Esophagus squamous epithelium (tissue), 5 donors: ENCODE data around the gene USH2A. TPM values are rescaled to one million over a fixed set of nuclear protein-coding genes. Genes with fewer than 3 reads are reported as not detected.

ENCODE experiments used
- DNase-seq: peaks from one replicate; lab custom pipeline; 2025; lab: John Stamatoyannopoulos, UW
- H3K27ac ChIP-seq, 4 donors: fragments of 200-600 bp; sonication (generic); one replicate each; pipeline ENCODE4 v1.5.1; 2016 to 2019; ENCODE audit warnings: mild to moderate bottlenecking in 1 of 4
- H3K27me3 ChIP-seq, 4 donors: fragments of 200-600 bp; sonication (generic); 1 replicate in 3 of 4; 2 replicates in 1 of 4; pipeline versions ENCODE4 v1.5.1 to v1.6.0; 2017 to 2021; ENCODE audit warnings: antibody characterized with exemption in 1 of 4
- H3K36me3 ChIP-seq, 3 donors: fragments of 200-600 bp; sonication (generic); one replicate each; pipeline ENCODE4 v1.5.1; 2016 to 2019
- H3K4me1 ChIP-seq, 3 donors: fragments of 200-600 bp; sonication (generic); one replicate each; pipeline ENCODE4 v1.5.1; 2017 to 2019
- H3K4me3 ChIP-seq, 4 donors: fragments of 200-600 bp; sonication (generic); 1 replicate in 3 of 4; 2 replicates in 1 of 4; pipeline ENCODE4 v1.5.1; 2016 to 2019; ENCODE audit warnings: mild to moderate bottlenecking in 2 of 4, moderate library complexity in 1 of 4
- H3K9me3 ChIP-seq, 3 donors: fragments of 200-600 bp; sonication (generic); one replicate each; pipeline ENCODE4 v1.5.1; 2016 to 2019
- POLR2A ChIP-seq, 4 donors: fragments of 450-650 bp; IDR thresholded peaks; one replicate each; pipeline ENCODE4 v1.6.1; 2017; ENCODE audit warnings: antibody characterized with exemption in 4 of 4, mild to moderate bottlenecking in 4 of 4, moderate library complexity in 3 of 4
- WGBS, 2 donors: methylation state at CpG; one replicate each; pipeline ENCODE4 v1.1.5; 2018; 5-methylcytosine and 5-hydroxymethylcytosine counted together
- intact Hi-C: fragments of 100-400 bp; cut with DNase I; formaldehyde crosslinking; loops from one replicate; pipeline ENCODE4 v1.15.0; 2022
- total RNA-seq, 4 donors: library from RNA; depleted of rRNA; stranded (reverse); fragments of >200 nt; gene quantifications; one replicate each; pipeline ENCODE4 v1.1.0, GENCODE V29; 2016
- TF ChIP-seq, protein P1 (sequence below), 6 experiments: fragments of 450-650 bp in 4 of 6; fragments of 200-600 bp in 2 of 6; sonication (generic) in 2 of 6; IDR thresholded peaks; one replicate each; pipeline ENCODE4 v1.5.1; 2016 to 2019; ENCODE audit warnings: antibody characterized with exemption in 6 of 6, mild to moderate bottlenecking in 4 of 6, moderate library complexity in 4 of 6
- donor health status: DM: yes; HTN: yes; CAD: no.

The USH2A gene
- total RNA-seq, 4 donors from 2014 or later: under 0.01 TPM; not detected in 3

GRCh38 chr1:215650446-215651149 is 772.6 kb downstream of the USH2A start:
- H3K27ac ChIP-seq: no peak overlapping the region
- 54 to 55% methylated on average over 8 to 9 of the region's 9 CpGs for WGBS, 2 donors
- intact Hi-C loops: no loop called here
- H3K4me3 ChIP-seq: no peak overlapping the region
- H3K4me1 ChIP-seq: no peaks in the 10 kb centered on the region
- H3K9me3 ChIP-seq: no peaks in the 10 kb centered on the region
- no peak for DNase-seq
- H3K27me3 ChIP-seq: peaks cover 0 to 5% (median 0%) of the 10 kb centered on the region in 4 donors
- H3K36me3 ChIP-seq: no peaks in the 10 kb centered on the region
- no peak for TF ChIP-seq POLR2A (IDR thresholded peaks at IDR 0.05)
- TF ChIP-seq, protein P1, sequence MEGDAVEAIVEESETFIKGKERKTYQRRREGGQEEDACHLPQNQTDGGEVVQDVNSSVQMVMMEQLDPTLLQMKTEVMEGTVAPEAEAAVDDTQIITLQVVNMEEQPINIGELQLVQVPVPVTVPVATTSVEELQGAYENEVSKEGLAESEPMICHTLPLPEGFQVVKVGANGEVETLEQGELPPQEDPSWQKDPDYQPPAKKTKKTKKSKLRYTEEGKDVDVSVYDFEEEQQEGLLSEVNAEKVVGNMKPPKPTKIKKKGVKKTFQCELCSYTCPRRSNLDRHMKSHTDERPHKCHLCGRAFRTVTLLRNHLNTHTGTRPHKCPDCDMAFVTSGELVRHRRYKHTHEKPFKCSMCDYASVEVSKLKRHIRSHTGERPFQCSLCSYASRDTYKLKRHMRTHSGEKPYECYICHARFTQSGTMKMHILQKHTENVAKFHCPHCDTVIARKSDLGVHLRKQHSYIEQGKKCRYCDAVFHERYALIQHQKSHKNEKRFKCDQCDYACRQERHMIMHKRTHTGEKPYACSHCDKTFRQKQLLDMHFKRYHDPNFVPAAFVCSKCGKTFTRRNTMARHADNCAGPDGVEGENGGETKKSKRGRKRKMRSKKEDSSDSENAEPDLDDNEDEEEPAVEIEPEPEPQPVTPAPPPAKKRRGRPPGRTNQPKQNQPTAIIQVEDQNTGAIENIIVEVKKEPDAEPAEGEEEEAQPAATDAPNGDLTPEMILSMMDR (IDR thresholded peaks at IDR 0.05): no peak

DNA sequence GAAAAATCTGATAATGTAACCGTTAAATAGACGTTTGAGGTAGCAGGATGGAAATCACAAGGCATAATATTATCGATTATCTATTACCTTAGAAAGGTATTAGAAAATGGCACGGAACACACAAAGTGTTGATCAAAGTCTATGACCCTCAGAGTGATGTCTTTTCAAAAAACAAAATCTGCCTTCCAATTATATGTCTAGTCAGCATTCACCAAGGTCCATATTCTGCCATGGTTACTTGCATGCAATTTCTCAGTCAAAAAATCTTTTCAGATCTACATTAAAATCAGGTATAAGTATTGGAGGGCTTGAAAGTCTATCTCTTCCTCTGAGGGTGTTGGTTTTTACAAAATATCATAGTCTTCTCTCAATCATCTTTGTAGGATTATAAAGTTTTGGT is 774.3 kb downstream of the USH2A start:
- no peak for DNase-seq
- 87 to 91% methylated on average over 4 of the region's 4 CpGs for WGBS, 2 donors
- intact Hi-C loops: no loop called here
- H3K4me3 ChIP-seq: no peak overlapping the region
- no peaks in the 10 kb centered on the region for H3K4me1 ChIP-seq
- H3K9me3 ChIP-seq: no peaks in the 10 kb centered on the region
- no peak overlapping the region for H3K27ac ChIP-seq
- H3K36me3 ChIP-seq: no peaks in the 10 kb centered on the region
- H3K27me3 ChIP-seq: peaks cover 0 to 5% (median 0%) of the 10 kb centered on the region in 4 donors
- TF ChIP-seq POLR2A (IDR thresholded peaks at IDR 0.05): no peak
- TF ChIP-seq, protein P1 (IDR thresholded peaks at IDR 0.05): no peak

DNA sequence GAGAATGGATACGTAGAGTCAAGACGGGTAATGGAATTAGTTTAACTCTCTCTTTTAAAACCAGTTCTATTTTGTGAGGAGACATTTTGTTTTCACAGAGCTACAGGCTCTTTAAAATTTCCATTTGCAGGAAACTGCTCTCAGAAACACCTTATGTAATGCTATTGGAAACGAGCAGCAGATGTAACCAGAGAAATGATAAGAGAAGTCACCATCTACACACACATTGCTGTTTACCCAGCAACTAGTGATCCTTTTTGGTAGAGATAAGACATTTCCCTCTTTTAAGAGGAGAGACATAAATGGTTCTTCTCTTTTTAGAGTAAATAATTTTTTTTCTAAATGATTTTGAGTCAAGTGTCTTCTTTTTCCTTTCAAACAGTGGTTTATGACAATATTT is 775.5 kb downstream of the USH2A start:
- 62 to 73% methylated on average over 3 of the region's 3 CpGs for WGBS, 2 donors
- H3K4me3 ChIP-seq: no peak overlapping the region
- no peak overlapping the region for H3K27ac ChIP-seq
- no peaks in the 10 kb centered on the region for H3K4me1 ChIP-seq
- no peak for DNase-seq
- intact Hi-C loops: no loop called here
- peaks cover 0 to 5% (median 0%) of the 10 kb centered on the region in 4 donors for H3K27me3 ChIP-seq
- H3K9me3 ChIP-seq: no peaks in the 10 kb centered on the region
- H3K36me3 ChIP-seq: no peaks in the 10 kb centered on the region
- TF ChIP-seq, protein P1 (IDR thresholded peaks at IDR 0.05): no peak
- no peak for TF ChIP-seq POLR2A (IDR thresholded peaks at IDR 0.05)

DNA sequence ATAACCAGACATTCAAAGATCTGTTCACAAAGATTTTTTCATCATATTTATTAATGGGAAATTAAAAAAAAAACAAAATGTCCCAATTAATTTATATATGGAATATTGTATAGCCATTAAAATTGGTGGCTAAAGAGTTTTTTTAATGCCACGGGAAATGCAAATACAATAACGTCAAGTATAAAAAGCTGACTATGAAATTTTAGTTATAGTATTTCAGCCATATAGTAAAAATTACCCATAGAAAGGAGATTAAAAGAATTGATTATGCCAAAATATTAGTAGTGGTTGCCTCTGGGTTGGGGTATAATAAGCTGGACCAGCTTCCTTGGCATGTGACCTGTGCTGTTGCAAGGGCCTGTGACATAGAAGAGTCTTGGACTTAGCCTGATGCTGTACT is 777.4 kb downstream of the USH2A start:
- H3K27me3 ChIP-seq: peaks cover 0 to 5% (median 0%) of the 10 kb centered on the region in 4 donors
- H3K9me3 ChIP-seq: no peaks in the 10 kb centered on the region
- DNase-seq: no peak
- 89 to 93% methylated on average over 2 of the region's 2 CpGs for WGBS, 2 donors
- TF ChIP-seq POLR2A (IDR thresholded peaks at IDR 0.05): no peak
- TF ChIP-seq, protein P1 (IDR thresholded peaks at IDR 0.05): no peak
- intact Hi-C loops: no loop called here
- H3K4me1 ChIP-seq: no peaks in the 10 kb centered on the region
- no peak overlapping the region for H3K27ac ChIP-seq
- no peak overlapping the region for H3K4me3 ChIP-seq
- H3K36me3 ChIP-seq: no peaks in the 10 kb centered on the region

DNA sequence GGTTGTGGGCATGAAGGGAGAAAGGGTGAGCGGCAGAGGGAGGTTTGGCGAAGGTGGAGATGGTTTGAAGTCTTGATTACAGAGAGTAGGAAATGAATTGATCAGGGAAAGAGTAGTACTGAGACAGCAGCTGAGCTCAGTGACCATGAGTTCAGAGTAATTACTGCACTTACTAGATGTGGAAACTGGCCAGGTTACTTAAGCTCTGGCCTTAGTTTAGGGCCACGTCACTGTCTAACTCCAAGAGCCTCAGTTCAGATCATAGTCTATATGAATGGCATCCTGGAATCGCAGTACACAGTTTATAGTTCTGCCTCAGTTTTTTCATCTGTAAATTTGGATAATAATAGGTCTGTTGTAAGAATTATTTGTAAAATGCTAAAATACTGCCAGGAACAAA is 778.1 kb downstream of the USH2A start:
- Histone ChIP-seq H3K9me3 (no peaks in the 10 kb centered on the region), H3K36me3 (no peaks in the 10 kb centered on the region), H3K4me3 (no peak overlapping the region), H3K27ac (no peak overlapping the region), H3K27me3 (peaks cover 0 to 5% (median 0%) of the 10 kb centered on the region in 4 donors), H3K4me1 (no peaks in the 10 kb centered on the region)
- intact Hi-C loops: no loop called here
- TF ChIP-seq POLR2A (IDR thresholded peaks at IDR 0.05): no peak
- TF ChIP-seq, protein P1 (IDR thresholded peaks at IDR 0.05): no peak
- 89 to 94% methylated on average over 4 of the region's 4 CpGs for WGBS, 2 donors
- DNase-seq: no peak
